ENCODE data around the gene GRIK4.

GRCh38 chr11:120914601-120915000, 403.1 kb downstream of the GRIK4 start:
- no peak for TF ChIP-seq POLR2A (IDR thresholded peaks at IDR 0.05)
- TF ChIP-seq CTCF (IDR thresholded peaks at IDR 0.05): no peak
